SK-N-MC (cell line): ENCODE measurements around the gene WDR70.

Experiments used
- EZH2 ChIP-seq: fragments of 200-600 bp; sonication (generic); IDR thresholded peaks from one replicate; pipeline ENCODE4 v1.6.1; 2017; ENCODE audit warnings: antibody characterized with exemption
- FOXP2 ChIP-seq: optimal IDR thresholded peaks from 2 replicates; pipeline ENCODE3; 2011; ENCODE audit warnings: mild to moderate bottlenecking, moderate library complexity; ENCODE audit not compliant: insufficient read depth; ENCODE audit errors: extremely low read length, control extremely low read depth
- POLR2AphosphoS5 ChIP-seq: IDR thresholded peaks from 2 replicates; pipeline ENCODE4 v1.6.1; 2012; ENCODE audit warnings: mild to moderate bottlenecking, low read depth, low read length, borderline replicate concordance

DNA sequence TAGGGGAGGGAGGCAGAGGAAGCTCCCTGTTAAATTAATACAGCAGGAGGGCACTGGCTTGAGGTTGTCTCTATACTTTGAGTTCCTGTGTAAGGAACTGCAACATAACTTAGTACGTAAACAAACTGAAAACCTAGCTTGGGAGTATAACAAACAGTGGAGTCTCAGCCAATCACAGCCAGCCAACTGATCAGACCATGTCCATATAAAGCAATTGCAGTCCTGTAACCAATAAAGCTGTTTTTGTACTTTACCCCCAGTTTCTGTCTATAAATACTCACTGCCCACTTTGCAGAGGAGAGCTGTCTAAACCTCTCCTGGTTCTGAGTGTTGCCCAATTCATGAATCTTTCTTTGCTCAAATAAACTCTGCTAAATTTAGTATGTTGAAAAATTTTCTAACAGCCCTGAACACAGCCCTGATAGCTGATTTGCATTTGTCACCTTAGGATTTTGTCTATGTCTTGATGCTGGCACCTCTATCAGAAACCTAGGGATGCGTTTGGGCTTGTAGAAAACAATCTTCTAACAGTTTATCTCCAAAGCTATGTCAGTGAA is 420.8 kb downstream of the WDR70 start:
- TF ChIP-seq POLR2AphosphoS5, result no peak
- TF ChIP-seq EZH2, result no peak
- no peak for TF ChIP-seq FOXP2
